Vagina (tissue), 2 donors: ENCODE measurements around the gene CHMP1A.
"Not testable (repeated sequence)": the region's sequence is repeated elsewhere in the genome, so short reads cannot be mapped to it uniquely, and the experiment has no call there.

ENCODE experiments used
- POLR2A ChIP-seq, 2 donors: fragments of 450-650 bp; IDR thresholded peaks; one replicate each; pipeline ENCODE4 v1.6.1; 2017; ENCODE audit warnings: antibody characterized with exemption in 2 of 2, mild to moderate bottlenecking in 2 of 2, moderate library complexity in 2 of 2
- TF ChIP-seq, protein P1 (sequence below), 3 experiments: fragments of 450-650 bp in 2 of 3; fragments of 200-600 bp in 1 of 3; sonication (generic) in 1 of 3; IDR thresholded peaks; one replicate each; pipeline ENCODE4 v1.5.1; 2017 to 2019; ENCODE audit warnings: antibody characterized with exemption in 3 of 3, mild to moderate bottlenecking in 2 of 3, moderate library complexity in 2 of 3

GRCh38 chr16:89667000-89667399, 9.5 kb upstream of the CHMP1A start:
- TF ChIP-seq, protein P1, sequence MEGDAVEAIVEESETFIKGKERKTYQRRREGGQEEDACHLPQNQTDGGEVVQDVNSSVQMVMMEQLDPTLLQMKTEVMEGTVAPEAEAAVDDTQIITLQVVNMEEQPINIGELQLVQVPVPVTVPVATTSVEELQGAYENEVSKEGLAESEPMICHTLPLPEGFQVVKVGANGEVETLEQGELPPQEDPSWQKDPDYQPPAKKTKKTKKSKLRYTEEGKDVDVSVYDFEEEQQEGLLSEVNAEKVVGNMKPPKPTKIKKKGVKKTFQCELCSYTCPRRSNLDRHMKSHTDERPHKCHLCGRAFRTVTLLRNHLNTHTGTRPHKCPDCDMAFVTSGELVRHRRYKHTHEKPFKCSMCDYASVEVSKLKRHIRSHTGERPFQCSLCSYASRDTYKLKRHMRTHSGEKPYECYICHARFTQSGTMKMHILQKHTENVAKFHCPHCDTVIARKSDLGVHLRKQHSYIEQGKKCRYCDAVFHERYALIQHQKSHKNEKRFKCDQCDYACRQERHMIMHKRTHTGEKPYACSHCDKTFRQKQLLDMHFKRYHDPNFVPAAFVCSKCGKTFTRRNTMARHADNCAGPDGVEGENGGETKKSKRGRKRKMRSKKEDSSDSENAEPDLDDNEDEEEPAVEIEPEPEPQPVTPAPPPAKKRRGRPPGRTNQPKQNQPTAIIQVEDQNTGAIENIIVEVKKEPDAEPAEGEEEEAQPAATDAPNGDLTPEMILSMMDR (IDR thresholded peaks at IDR 0.05), result not testable (repeated sequence)
- not testable (repeated sequence) for TF ChIP-seq POLR2A (IDR thresholded peaks at IDR 0.05)
